GM12878 (cell line): Measurements from ENCODE around the gene YAF2. TPM values are rescaled to one million over a fixed set of nuclear protein-coding genes. Genes with fewer than 3 reads are reported as not detected.

Experiments used
- ATAC-seq: fragments of 200-7000 bp; cut with Tn5 transposase; 3 replicates; pipeline ENCODE4 v1.9.1; 2020; ENCODE audit warnings: mild to moderate bottlenecking, moderate library complexity
- BruUV-seq: library from RNA; stranded (reverse); fragments of 400-500 nt; replicated peaks from 2 replicates; lab custom pipeline; 2021; lab: Mats Ljungman, UMichigan
- CTCF ChIA-PET: fragments of 300-600 bp; sonication (Branson Sonifier 250); formaldehyde crosslinking; extraction: SDS; loops from one replicate; lab custom pipeline; 2021; ENCODE audit warnings: inconsistent platforms; lab: Yijun Ruan, JAX
- POLR2A ChIA-PET: fragments of 350-600 bp; formaldehyde crosslinking; extraction: SDS; loops from one replicate; lab custom pipeline; 2021; ENCODE audit warnings: inconsistent platforms; lab: Charles Lee
- RAD21 ChIA-PET: fragments of 300-600 bp; sonication (Branson Sonifier 250); formaldehyde crosslinking; loops from one replicate; lab custom pipeline; 2023; ENCODE audit warnings: antibody characterized with exemption; ENCODE audit not compliant: unreplicated experiment; lab: Charles Lee
- SMC1A ChIA-PET: fragments of 300-600 bp; sonication (Branson Sonifier 250); formaldehyde crosslinking; loops from one replicate; lab custom pipeline; 2023; ENCODE audit not compliant: unreplicated experiment, uncharacterized antibody; lab: Charles Lee
- DNase-seq: peaks from one replicate; pipeline ENCODE4 v3.0.0-alpha.2; 2011; ENCODE audit warnings: low read depth, low spot score
- FAIRE-seq: peaks from 3 replicates; lab custom pipeline; 2011; peaks lifted over from hg19 to GRCh38; lab: Jason Lieb, UNC
- H2AFZ ChIP-seq: 2 replicates; pipeline ENCODE4 v1.6.0; 2011; ENCODE audit warnings: low read depth, low read length, control low read depth; ENCODE audit not compliant: control insufficient read depth
- H3K27ac ChIP-seq: 2 replicates; pipeline ENCODE4 v1.5.1; 2011; ENCODE audit warnings: control low read depth; ENCODE audit not compliant: control insufficient read depth, insufficient read depth
- H3K27me3 ChIP-seq, 2 experiments: replicated peaks in 1 of 2; 2 replicates each; pipeline versions ENCODE4 v1.6.0 to v1.6.1; 2011; ENCODE audit warnings: low read length in 1 of 2; ENCODE audit not compliant: control insufficient read depth in 2 of 2, insufficient read depth in 2 of 2
- H3K36me3 ChIP-seq, 2 experiments: 2 replicates each; pipeline ENCODE4 v1.5.1; 2011; ENCODE audit warnings: low read length in 1 of 2; ENCODE audit not compliant: control insufficient read depth in 2 of 2, insufficient read depth in 2 of 2
- H3K4me1 ChIP-seq: 2 replicates; pipeline ENCODE4 v1.6.1; 2011; ENCODE audit warnings: mild to moderate bottlenecking, low read length, moderate library complexity, mixed read lengths; ENCODE audit not compliant: control insufficient read depth, insufficient read depth
- H3K4me2 ChIP-seq: 2 replicates; pipeline ENCODE4 v1.6.0; 2011; ENCODE audit warnings: control low read depth; ENCODE audit not compliant: control insufficient read depth, insufficient read depth
- H3K4me3 ChIP-seq: fragments of 200-600 bp; sonication (generic); 2 replicates; pipeline ENCODE4 v1.5.1; 2016
- H3K79me2 ChIP-seq: 2 replicates; pipeline ENCODE4 v1.6.0; 2011; ENCODE audit warnings: low read length; ENCODE audit not compliant: control insufficient read depth, insufficient read depth
- H3K9ac ChIP-seq: 2 replicates; pipeline ENCODE4 v1.8.0; 2011; ENCODE audit warnings: low read length, control low read depth, mixed read lengths; ENCODE audit not compliant: control insufficient read depth, insufficient read depth
- H3K9me3 ChIP-seq: replicated peaks from 3 replicates; pipeline ENCODE4 v1.5.1; 2011; ENCODE audit warnings: mild to moderate bottlenecking, low read length; ENCODE audit not compliant: control insufficient read depth, insufficient read depth
- H4K20me1 ChIP-seq: 2 replicates; pipeline ENCODE4 v1.6.0; 2011; ENCODE audit not compliant: control insufficient read depth, insufficient read depth
- JUND ChIP-seq: IDR thresholded peaks from 2 replicates; pipeline ENCODE4 v1.6.1; 2012; ENCODE audit warnings: low read depth, mild to moderate bottlenecking, low read length, improper control_type of control experiment, moderate library complexity
- SMC3 ChIP-seq: IDR thresholded peaks from 2 replicates; pipeline ENCODE4 v1.6.1; 2011; ENCODE audit warnings: low read length, improper control_type of control experiment, borderline replicate concordance
- STAT1 ChIP-seq: fragments of 450-650 bp; conservative IDR thresholded peaks from 2 replicates; pipeline ENCODE4 v1.6.1; 2014; ENCODE audit warnings: antibody characterized with exemption, mild to moderate bottlenecking
- ZBED1 ChIP-seq: IDR thresholded peaks from 2 replicates; pipeline ENCODE4 v1.6.1; 2016; ENCODE audit warnings: borderline replicate concordance
- ZNF274 ChIP-seq: IDR thresholded peaks from one replicate; pipeline ENCODE4 v1.8.0; 2011; ENCODE audit not compliant: insufficient read length, insufficient read depth
- WGBS: methylation state at CpG from one replicate; pipeline ENCODE4 v1.1.6; 2016; ENCODE audit warnings: low lambda C conversion rate; ENCODE audit not compliant: insufficient replicate concordance, insufficient coverage; ENCODE audit errors: missing lambda C conversion rate; 5-methylcytosine and 5-hydroxymethylcytosine counted together
- in situ Hi-C: fragments of 300-500 bp; cut with MboI; formaldehyde crosslinking; loops from 9 replicates; pipeline ENCODE4 v1.14.3; 2018; ENCODE audit warnings: mixed read lengths
- intact Hi-C: fragments of 100-400 bp; cut with micrococcal nuclease; formaldehyde crosslinking; loops from one replicate; pipeline ENCODE4 v1.14.2; 2022; ENCODE audit not compliant: unreplicated experiment
- polyA plus RNA-seq, 11 experiments: library from polyadenylated mRNA; depleted of rRNA in 4 of 11; unstranded in 6 of 11; stranded (reverse) in 5 of 11; fragments of >200 nt; fragmentation: Nextera tagmentation in 4 of 11; fragmentation: Illumina TruSeq in 1 of 11; extraction: Ambion mirVana in 4 of 11; extraction: Trizol in 1 of 11; gene quantifications; 1 replicate in 1 of 11; 2 replicates in 10 of 11; pipeline versions ENCODE4 v1.2.1 to v1.2.3, GENCODE V29; 2011 to 2016; ENCODE audit warnings: inconsistent platforms in 2 of 11, missing spikeins in 2 of 11, low read depth in 1 of 11
- total RNA-seq, 4 experiments: library from RNA; depleted of rRNA in 3 of 4; stranded (reverse); fragments of >200 nt in 3 of 4; fragmentation: Illumina TruSeq in 1 of 4; extraction: Trizol in 1 of 4; gene quantifications; 2 replicates each; pipeline versions ENCODE4 v1.2.1 to v1.2.3, GENCODE V29; 2013 to 2021
- TF ChIP-seq, protein P1 (sequence below): IDR thresholded peaks from 2 replicates; pipeline ENCODE4 v1.6.1; 2011; ENCODE audit warnings: borderline replicate concordance, low read depth, mild to moderate bottlenecking, moderate library complexity, low read length; ENCODE audit not compliant: insufficient read depth, poor library complexity, severe bottlenecking
- TF ChIP-seq, protein P2 (sequence below): fragments of 150-350 bp; IDR thresholded peaks from 2 replicates; pipeline ENCODE4 v1.6.1; 2016; ENCODE audit warnings: low read depth, low read length

Gene YAF2
- total and polyA plus RNA-seq, 10 of the 15 experiments (the other 5 are each of a cell fraction or from before 2014, with no cell fraction given) = 18.8 to 36.6 (median 23.0) TPM

GRCh38 chr12:42277396-42278127 is 39.5 kb upstream of the YAF2 start (continued):
- TF ChIP-seq, protein P1, sequence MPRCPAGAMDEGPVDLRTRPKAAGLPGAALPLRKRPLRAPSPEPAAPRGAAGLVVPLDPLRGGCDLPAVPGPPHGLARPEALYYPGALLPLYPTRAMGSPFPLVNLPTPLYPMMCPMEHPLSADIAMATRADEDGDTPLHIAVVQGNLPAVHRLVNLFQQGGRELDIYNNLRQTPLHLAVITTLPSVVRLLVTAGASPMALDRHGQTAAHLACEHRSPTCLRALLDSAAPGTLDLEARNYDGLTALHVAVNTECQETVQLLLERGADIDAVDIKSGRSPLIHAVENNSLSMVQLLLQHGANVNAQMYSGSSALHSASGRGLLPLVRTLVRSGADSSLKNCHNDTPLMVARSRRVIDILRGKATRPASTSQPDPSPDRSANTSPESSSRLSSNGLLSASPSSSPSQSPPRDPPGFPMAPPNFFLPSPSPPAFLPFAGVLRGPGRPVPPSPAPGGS = no peak

- intact Hi-C loops (no loop called here), in situ Hi-C loops (no loop called here)
- Histone ChIP-seq H3K4me3 (no peak overlapping the region), H4K20me1 (no peaks in the 10 kb centered on the region), H3K79me2 (no peaks in the 10 kb centered on the region), H3K9ac (no peak overlapping the region), H3K9me3 (no peaks in the 10 kb centered on the region; the same call in 2 of the 3 replicates), H2AFZ (no peak overlapping the region), H3K27ac (no peak overlapping the region), H3K27me3 (no peaks in the 10 kb centered on the region), H3K36me3 (no peaks in the 10 kb centered on the region), H3K4me2 (no peak overlapping the region), H3K4me1 (no peaks in the 10 kb centered on the region)
- TF ChIP-seq STAT1 (no peak), ZBED1 (no peak), ZNF274 (no peak), SMC3 (no peak), JUND (no peak)
- TF ChIP-seq, protein P2, sequence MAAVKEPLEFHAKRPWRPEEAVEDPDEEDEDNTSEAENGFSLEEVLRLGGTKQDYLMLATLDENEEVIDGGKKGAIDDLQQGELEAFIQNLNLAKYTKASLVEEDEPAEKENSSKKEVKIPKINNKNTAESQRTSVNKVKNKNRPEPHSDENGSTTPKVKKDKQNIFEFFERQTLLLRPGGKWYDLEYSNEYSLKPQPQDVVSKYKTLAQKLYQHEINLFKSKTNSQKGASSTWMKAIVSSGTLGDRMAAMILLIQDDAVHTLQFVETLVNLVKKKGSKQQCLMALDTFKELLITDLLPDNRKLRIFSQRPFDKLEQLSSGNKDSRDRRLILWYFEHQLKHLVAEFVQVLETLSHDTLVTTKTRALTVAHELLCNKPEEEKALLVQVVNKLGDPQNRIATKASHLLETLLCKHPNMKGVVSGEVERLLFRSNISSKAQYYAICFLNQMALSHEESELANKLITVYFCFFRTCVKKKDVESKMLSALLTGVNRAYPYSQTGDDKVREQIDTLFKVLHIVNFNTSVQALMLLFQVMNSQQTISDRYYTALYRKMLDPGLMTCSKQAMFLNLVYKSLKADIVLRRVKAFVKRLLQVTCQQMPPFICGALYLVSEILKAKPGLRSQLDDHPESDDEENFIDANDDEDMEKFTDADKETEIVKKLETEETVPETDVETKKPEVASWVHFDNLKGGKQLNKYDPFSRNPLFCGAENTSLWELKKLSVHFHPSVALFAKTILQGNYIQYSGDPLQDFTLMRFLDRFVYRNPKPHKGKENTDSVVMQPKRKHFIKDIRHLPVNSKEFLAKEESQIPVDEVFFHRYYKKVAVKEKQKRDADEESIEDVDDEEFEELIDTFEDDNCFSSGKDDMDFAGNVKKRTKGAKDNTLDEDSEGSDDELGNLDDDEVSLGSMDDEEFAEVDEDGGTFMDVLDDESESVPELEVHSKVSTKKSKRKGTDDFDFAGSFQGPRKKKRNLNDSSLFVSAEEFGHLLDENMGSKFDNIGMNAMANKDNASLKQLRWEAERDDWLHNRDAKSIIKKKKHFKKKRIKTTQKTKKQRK = no peak
- RAD21 ChIA-PET = no interaction called here
- CTCF ChIA-PET = no interaction called here
- DNase-seq = no peak
- SMC1A ChIA-PET = no interaction called here
- no peak for ATAC-seq
- no TSS peak for BruUV-seq
- no peak for FAIRE-seq
- POLR2A ChIA-PET = no interaction called here
- 49% methylated on average over 4 of the region's 4 CpGs for whole genome bisulfite sequencing
Measured at GRCh38 chr12:42275499-42275898, 37.5 kb upstream of the YAF2 start.
